Central memory CD4-positive, alpha-beta T cell (primary cell): ENCODE measurements around the gene EVX2.

Experiments
- DNase-seq: peaks from one replicate; pipeline ENCODE4 v3.0.0; 2022

EVX2 gene

GRCh38 chr2:176081837-176082524 lies 1.8 kb downstream of the EVX2 start:
- DNase-seq = no peak

GRCh38 chr2:176081376-176081836 lies 2.4 kb downstream of the EVX2 start:
- no peak for DNase-seq

GRCh38 chr2:176080540-176081375 lies 3.0 kb downstream of the EVX2 start:
- no peak for DNase-seq

GRCh38 chr2:176079831-176080539 lies 3.8 kb downstream of the EVX2 start:
- DNase-seq = no peak

GRCh38 chr2:176079285-176079830 lies 4.4 kb downstream of the EVX2 start:
- DNase-seq = no peak

- no peak for DNase-seq
These were observed 5.0 kb downstream of the EVX2 start for GRCh38 chr2:176078541-176079284.

- DNase-seq = no peak
These were observed 7.0 kb downstream of the EVX2 start for GRCh38 chr2:176076796-176077195.

- no peak for DNase-seq
These were observed 7.7 kb downstream of the EVX2 start for GRCh38 chr2:176076063-176076462.

GRCh38 chr2:176075481-176075880 lies 8.3 kb downstream of the EVX2 start:
- DNase-seq = no peak

GRCh38 chr2:176074919-176075425 lies 8.8 kb downstream of the EVX2 start:
- no peak for DNase-seq

GRCh38 chr2:176072951-176073904 lies 10.5 kb downstream of the EVX2 start:
- no peak for DNase-seq

GRCh38 chr2:176072292-176072669 lies 11.5 kb downstream of the EVX2 start:
- DNase-seq = no peak

GRCh38 chr2:176071330-176072291 lies 12.2 kb downstream of the EVX2 start:
- DNase-seq = no peak

GRCh38 chr2:176068419-176068832 lies 15.3 kb downstream of the EVX2 start:
- no peak for DNase-seq

- DNase-seq = no peak
These were observed 16.0 kb downstream of the EVX2 start for GRCh38 chr2:176067589-176068418.

GRCh38 chr2:176066645-176067588 lies 16.8 kb downstream of the EVX2 start:
- DNase-seq = no peak

GRCh38 chr2:176063958-176064357 lies 19.8 kb downstream of the EVX2 start:
- no peak for DNase-seq

- DNase-seq = no peak
These were observed 27.4 kb downstream of the EVX2 start for GRCh38 chr2:176056406-176056805.
